GM12873 (cell line): ENCODE data around the gene BSG.

Experiments
- TF ChIP-seq, protein P1 (sequence below): IDR thresholded peaks from 2 replicates; pipeline ENCODE4 v1.5.1; 2012; ENCODE audit warnings: low read depth, mild to moderate bottlenecking, moderate library complexity, low read length, control low read depth; ENCODE audit not compliant: insufficient read depth; ENCODE audit errors: missing control alignments

The BSG gene

DNA sequence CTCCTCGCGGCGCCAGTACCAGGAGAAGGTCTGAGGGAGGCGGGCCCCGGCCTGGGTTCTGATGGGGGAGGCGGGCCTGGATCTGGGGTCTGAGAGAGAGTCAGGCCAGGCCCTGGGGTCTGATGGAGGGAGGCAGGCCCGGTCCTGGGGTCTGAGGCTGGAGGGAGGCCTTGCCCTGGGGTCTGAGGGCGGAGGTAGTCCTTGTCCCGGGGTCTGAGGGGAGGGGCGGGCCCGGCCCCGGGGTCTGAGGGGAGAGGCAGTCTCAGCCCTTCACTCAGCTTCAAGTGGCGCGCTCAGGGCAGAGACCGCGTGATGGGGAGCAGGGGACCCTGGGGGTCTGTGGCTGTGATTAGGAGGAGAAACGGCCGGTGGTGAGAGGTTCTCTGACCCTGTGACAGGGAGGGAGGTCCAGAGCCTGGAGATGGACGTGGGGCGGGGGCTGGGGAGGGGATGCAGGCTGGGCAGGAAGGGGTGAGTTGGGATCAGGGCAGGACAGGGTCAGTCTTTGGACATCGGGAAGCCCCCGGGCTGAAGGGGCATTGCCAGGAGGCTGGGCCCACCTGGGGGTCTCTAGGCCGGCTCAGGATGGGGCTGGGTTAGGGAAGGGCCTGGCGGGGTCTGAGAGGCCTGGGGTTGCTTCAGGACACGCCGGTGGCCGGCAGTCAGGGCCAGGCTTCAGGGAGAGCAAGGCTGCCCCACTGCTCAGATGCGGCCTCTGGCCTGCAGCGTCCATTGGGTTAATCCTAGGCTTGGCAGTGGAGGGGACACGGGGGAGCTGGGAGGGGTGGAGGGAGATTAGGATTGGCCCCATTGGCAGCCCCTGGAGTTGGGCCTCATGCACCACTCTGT, 36.0 kb downstream of the BSG start:
- TF ChIP-seq, protein P1, sequence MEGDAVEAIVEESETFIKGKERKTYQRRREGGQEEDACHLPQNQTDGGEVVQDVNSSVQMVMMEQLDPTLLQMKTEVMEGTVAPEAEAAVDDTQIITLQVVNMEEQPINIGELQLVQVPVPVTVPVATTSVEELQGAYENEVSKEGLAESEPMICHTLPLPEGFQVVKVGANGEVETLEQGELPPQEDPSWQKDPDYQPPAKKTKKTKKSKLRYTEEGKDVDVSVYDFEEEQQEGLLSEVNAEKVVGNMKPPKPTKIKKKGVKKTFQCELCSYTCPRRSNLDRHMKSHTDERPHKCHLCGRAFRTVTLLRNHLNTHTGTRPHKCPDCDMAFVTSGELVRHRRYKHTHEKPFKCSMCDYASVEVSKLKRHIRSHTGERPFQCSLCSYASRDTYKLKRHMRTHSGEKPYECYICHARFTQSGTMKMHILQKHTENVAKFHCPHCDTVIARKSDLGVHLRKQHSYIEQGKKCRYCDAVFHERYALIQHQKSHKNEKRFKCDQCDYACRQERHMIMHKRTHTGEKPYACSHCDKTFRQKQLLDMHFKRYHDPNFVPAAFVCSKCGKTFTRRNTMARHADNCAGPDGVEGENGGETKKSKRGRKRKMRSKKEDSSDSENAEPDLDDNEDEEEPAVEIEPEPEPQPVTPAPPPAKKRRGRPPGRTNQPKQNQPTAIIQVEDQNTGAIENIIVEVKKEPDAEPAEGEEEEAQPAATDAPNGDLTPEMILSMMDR = no peak

DNA sequence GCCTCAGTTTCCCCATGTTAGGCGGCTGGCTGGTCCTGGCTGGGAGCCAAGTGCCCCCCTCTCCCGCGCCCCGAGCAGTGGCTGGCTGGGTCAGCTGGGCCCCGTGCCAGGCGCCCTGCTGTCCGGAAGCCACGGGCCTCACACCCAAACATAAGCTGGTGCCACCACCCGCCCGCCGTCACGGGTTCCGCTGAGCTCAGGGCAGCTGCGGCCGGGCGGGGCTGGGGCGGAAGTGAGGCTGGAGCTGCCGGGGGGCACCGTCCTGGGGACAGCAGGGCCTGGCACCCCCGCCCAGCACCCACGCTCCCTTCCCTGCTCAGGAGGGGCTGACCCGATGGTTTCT, 36.6 kb downstream of the BSG start:
- TF ChIP-seq, protein P1 = no peak

DNA sequence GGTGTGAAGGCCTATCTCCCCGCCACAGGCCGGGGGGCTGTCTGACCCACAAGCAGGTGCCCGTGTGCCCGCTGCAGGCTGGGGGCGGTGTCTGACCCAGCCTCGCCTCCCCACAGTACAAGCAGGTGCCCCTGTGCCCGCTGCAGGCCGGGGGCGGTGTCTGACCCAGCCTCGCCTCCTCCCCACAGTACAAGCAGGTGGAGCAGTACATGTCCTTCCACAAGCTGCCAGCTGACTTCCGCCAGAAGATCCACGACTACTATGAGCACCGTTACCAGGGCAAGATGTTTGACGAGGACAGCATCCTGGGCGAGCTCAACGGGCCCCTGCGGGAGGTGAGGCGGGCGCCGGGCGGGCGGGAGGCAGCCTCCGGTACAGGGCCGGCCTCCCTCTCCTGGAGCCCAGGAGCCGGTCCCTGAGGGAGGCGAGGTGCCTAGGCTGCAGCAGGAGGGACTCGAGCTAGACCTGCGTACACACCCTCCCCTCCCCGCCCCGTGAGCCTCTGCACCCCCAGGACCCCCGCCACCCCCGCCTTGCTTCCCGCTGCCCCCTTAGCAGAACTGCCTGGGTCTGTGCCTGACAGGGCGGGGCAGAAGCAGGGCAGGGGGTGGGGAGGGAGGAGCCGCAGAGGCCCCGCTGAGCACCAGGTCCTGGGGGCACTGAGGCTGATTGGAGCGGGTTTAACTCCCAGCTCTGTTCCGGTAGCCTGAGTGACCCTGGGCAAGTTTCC, 37.8 kb downstream of the BSG start:
- TF ChIP-seq, protein P1 = no peak

DNA sequence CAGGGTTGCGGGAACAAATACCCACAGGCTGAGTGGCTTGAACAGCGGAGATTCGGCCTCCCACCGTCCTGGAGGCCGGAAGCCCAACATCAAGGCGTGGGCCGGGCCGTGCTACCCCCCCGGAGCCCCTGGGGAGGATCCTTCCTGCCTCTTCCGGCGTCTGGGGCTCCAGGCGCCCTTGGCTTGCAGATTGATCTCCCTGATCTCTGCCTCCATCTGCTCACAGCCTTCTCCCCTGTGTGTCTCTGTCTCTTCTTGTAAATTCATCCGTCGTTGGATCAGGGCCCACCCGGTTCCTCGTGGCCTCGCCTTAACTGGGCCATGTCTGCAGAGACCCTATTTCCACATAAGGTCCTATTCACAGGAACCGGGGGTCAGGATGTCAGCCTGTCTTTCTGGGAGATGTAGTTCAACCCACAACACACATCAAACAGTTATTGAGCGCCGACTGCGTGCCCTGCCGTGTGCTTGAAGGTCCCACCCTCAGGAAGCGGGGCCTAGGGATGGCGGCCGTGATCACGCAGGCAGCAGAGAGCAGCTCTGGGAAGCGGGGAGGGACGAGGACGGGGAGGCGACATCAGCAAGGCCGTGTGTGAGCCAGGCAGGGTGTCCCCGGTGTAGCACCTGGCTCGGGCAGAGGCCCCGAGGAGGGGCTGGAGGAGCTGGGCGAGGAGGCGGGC, 38.5 kb downstream of the BSG start:
- TF ChIP-seq, protein P1 = no peak

DNA sequence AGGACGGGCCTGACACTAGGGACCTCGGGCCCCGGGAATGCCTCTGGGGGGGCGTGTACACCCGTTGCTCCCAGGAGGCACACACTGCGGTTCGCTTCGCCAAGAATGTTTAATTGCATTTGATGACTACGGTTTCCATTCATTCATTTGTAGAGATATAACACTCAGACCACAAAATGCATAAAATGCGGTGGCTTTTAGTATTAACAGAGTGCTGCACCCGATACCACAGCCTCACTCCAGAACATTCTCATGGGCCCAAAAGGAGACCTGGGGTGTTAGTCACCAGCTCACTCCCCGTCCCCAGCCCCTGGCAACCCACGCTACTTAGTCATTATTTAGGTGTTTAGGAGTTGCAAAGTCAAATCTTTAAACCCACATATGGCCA, 39.1 kb downstream of the BSG start:
- TF ChIP-seq, protein P1 = no peak

DNA sequence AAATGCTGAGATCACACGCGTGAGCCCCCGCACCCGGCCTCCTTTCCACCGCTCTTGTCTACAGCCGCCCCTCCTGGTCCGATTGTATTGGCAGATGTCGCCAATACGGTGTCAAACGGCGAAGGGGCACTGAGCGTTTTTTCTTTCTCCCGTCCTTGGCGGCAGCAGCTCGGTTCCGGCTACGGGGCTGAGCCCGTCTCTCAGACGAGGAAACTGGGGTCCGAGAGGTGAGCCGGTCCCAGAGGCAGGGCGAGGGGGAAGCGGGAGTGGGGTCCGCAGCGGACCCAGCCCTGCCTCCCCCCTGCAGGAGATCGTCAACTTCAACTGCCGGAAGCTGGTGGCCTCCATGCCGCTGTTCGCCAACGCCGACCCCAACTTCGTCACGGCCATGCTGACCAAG, 40.5 kb downstream of the BSG start:
- TF ChIP-seq, protein P1 = no peak
